Smooth muscle cell (in vitro differentiated cells): Measurements from ENCODE around the gene SMCO4. TPM values are rescaled to one million over a fixed set of nuclear protein-coding genes. Genes with fewer than 3 reads are reported as not detected.

Experiments
- DNase-seq: peaks from one replicate; lab custom pipeline; 2025; ENCODE audit not compliant: unreplicated experiment; lab: John Stamatoyannopoulos, UW
- H2AFZ ChIP-seq: fragments of 200-600 bp; sonication (generic); 2 replicates; pipeline ENCODE4 v1.6.0; 2016; ENCODE audit warnings: antibody characterized with exemption, low read depth, mild to moderate bottlenecking
- H3F3A ChIP-seq: fragments of 200-600 bp; sonication (generic); 2 replicates; pipeline ENCODE4 v1.6.0; 2017; ENCODE audit warnings: antibody characterized with exemption, low read depth
- H3K27ac ChIP-seq: fragments of 200-600 bp; sonication (generic); 2 replicates; pipeline ENCODE4 v1.5.1; 2016; ENCODE audit warnings: low read depth, mild to moderate bottlenecking
- H3K27me3 ChIP-seq: fragments of 200-600 bp; sonication (generic); 2 replicates; pipeline ENCODE4 v1.6.1; 2016; ENCODE audit warnings: low read depth, mild to moderate bottlenecking
- H3K36me3 ChIP-seq: fragments of 200-600 bp; sonication (generic); 2 replicates; pipeline ENCODE4 v1.5.1; 2016; ENCODE audit warnings: low read depth
- H3K4me1 ChIP-seq: fragments of 200-600 bp; sonication (generic); 2 replicates; pipeline ENCODE4 v1.5.1; 2016; ENCODE audit warnings: low read depth
- H3K4me2 ChIP-seq: fragments of 200-600 bp; sonication (generic); 2 replicates; pipeline ENCODE4 v1.6.0; 2016; ENCODE audit warnings: mild to moderate bottlenecking
- H3K4me3 ChIP-seq: fragments of 200-600 bp; sonication (generic); 2 replicates; pipeline ENCODE4 v1.5.1; 2016; ENCODE audit warnings: mild to moderate bottlenecking
- H3K79me2 ChIP-seq: fragments of 200-600 bp; sonication (generic); 2 replicates; pipeline ENCODE4 v1.6.0; 2016; ENCODE audit warnings: low read depth, mild to moderate bottlenecking
- H3K9ac ChIP-seq: fragments of 200-600 bp; sonication (generic); 2 replicates; pipeline ENCODE4 v1.6.0; 2016; ENCODE audit warnings: low read depth
- H3K9me3 ChIP-seq: fragments of 200-600 bp; sonication (generic); replicated peaks from 2 replicates; pipeline ENCODE4 v1.5.1; 2016; ENCODE audit warnings: low read depth
- H4K20me1 ChIP-seq: fragments of 200-600 bp; sonication (generic); 2 replicates; pipeline ENCODE4 v1.6.0; 2016; ENCODE audit warnings: low read depth
- WGBS: methylation state at CpG from one replicate; pipeline ENCODE4 v1.1.7; 2016; ENCODE audit warnings: low lambda C conversion rate; 5-methylcytosine and 5-hydroxymethylcytosine counted together
- polyA plus RNA-seq: library from polyadenylated mRNA; unstranded; fragments of >200 nt; fragmentation: Nextera tagmentation; extraction: Ambion mirVana; gene quantifications from 2 replicates; pipeline ENCODE4 v1.2.1, GENCODE V29; 2016
- total RNA-seq: library from RNA; depleted of rRNA; stranded (reverse); fragments of >200 nt; gene quantifications from 2 replicates; pipeline ENCODE4 v1.2.3, GENCODE V29; 2014
- TF ChIP-seq, protein P1 (sequence below): fragments of 200-600 bp; sonication (generic); IDR thresholded peaks from 2 replicates; pipeline ENCODE4 v1.5.1; 2017; ENCODE audit warnings: borderline replicate concordance, mild to moderate bottlenecking, antibody characterized with exemption; ENCODE audit not compliant: insufficient read depth, poor library complexity, severe bottlenecking

Gene SMCO4
- total and polyA plus RNA-seq, 2 experiments from 2014 or later, result 13.8 to 50.7 TPM

DNA sequence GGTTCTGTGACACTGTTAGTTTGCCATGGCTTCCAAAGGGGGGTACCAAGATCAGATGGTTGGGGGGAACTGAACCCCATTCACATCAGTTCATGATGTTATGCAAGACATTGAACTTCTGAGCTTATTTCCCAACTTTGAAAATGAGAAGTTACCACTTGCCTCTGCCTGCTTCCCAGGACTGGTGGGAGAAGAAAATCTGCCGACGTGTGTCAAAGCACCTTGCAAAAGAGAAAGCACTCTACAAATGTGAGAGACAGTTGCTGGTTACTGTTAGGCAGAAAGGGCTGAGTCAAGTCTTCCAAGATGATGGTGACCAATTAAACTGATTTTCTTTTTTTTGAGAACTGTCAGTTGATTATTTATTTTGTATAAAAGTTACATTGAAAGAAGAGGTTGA lies 45.6 kb downstream of the SMCO4 start:
- Histone ChIP-seq H3K4me3 (no peak overlapping the region), H3K4me1 (peaks cover 15% of the 10 kb centered on the region), H3K27me3 (no peaks in the 10 kb centered on the region), H4K20me1 (peaks cover 53% of the 10 kb centered on the region), H3K9me3 (no peaks in the 10 kb centered on the region), H3K79me2 (peaks cover 5% of the 10 kb centered on the region), H3K27ac (no peak overlapping the region), H3F3A (no peaks in the 10 kb centered on the region), H3K9ac (no peak overlapping the region), H3K4me2 (no peak overlapping the region), H2AFZ (no peak overlapping the region), H3K36me3 (no peaks in the 10 kb centered on the region)
- no peak for DNase-seq
- 100% methylated on average over 2 of the region's 2 CpGs for WGBS
- TF ChIP-seq, protein P1, sequence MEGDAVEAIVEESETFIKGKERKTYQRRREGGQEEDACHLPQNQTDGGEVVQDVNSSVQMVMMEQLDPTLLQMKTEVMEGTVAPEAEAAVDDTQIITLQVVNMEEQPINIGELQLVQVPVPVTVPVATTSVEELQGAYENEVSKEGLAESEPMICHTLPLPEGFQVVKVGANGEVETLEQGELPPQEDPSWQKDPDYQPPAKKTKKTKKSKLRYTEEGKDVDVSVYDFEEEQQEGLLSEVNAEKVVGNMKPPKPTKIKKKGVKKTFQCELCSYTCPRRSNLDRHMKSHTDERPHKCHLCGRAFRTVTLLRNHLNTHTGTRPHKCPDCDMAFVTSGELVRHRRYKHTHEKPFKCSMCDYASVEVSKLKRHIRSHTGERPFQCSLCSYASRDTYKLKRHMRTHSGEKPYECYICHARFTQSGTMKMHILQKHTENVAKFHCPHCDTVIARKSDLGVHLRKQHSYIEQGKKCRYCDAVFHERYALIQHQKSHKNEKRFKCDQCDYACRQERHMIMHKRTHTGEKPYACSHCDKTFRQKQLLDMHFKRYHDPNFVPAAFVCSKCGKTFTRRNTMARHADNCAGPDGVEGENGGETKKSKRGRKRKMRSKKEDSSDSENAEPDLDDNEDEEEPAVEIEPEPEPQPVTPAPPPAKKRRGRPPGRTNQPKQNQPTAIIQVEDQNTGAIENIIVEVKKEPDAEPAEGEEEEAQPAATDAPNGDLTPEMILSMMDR, result no peak

- no peak overlapping the region for H3K4me3 ChIP-seq
- no peaks in the 10 kb centered on the region for H3K9me3 ChIP-seq
- H4K20me1 ChIP-seq, result peaks cover 75% of the 10 kb centered on the region
- H3K9ac ChIP-seq, result no peak overlapping the region
- peaks cover 15% of the 10 kb centered on the region for H3K4me1 ChIP-seq
- no peaks in the 10 kb centered on the region for H3K27me3 ChIP-seq
- no peak overlapping the region for H3K27ac ChIP-seq
- no peak overlapping the region for H3K4me2 ChIP-seq
- H3K79me2 ChIP-seq, result no peaks in the 10 kb centered on the region
- DNase-seq, result no peak
- TF ChIP-seq, protein P1, result no peak
- no peaks in the 10 kb centered on the region for H3K36me3 ChIP-seq
- 74% methylated on average over 4 of the region's 4 CpGs for WGBS
- H2AFZ ChIP-seq, result no peak overlapping the region
- H3F3A ChIP-seq, result no peaks in the 10 kb centered on the region
Observed at GRCh38 chr11:93494357-93494756, 48.8 kb downstream of the SMCO4 start.

- peaks cover 7% of the 10 kb centered on the region for H3K4me1 ChIP-seq
- H3K27me3 ChIP-seq, result no peaks in the 10 kb centered on the region
- H3K27ac ChIP-seq, result no peak overlapping the region
- no peak overlapping the region for H3K4me2 ChIP-seq
- no peaks in the 10 kb centered on the region for H3K36me3 ChIP-seq
- peaks cover 75% of the 10 kb centered on the region for H4K20me1 ChIP-seq
- no peak overlapping the region for H3K4me3 ChIP-seq
- H3K79me2 ChIP-seq, result no peaks in the 10 kb centered on the region
- H3K9ac ChIP-seq, result no peak overlapping the region
- WGBS, result 94% methylated on average over 8 of the region's 8 CpGs
- no peak overlapping the region for H2AFZ ChIP-seq
- H3K9me3 ChIP-seq, result no peaks in the 10 kb centered on the region
- H3F3A ChIP-seq, result no peaks in the 10 kb centered on the region
- TF ChIP-seq, protein P1, result no peak
- no peak for DNase-seq
Observed at GRCh38 chr11:93493252-93493897, 49.8 kb downstream of the SMCO4 start.
